Measurements from ENCODE around the gene ANXA8.
"Not testable (repeated sequence)": the region's sequence is repeated elsewhere in the genome, so short reads cannot be mapped to it uniquely, and the experiment has no call there.

GRCh38 chr10:47481768-47482181 is 2.1 kb downstream of the ANXA8 start:
- TF ChIP-seq CTCF, POLR2A, POLR2AphosphoS5 (IDR thresholded peaks at IDR 0.05): not testable (repeated sequence)

All from upper lobe of left lung (tissue), 4 donors.